C1 segment of cervical spinal cord (tissue), 14 donors: ENCODE measurements around the gene SPZ1.
"Not testable (repeated sequence)": the region's sequence is repeated elsewhere in the genome, so short reads cannot be mapped to it uniquely, and the experiment has no call there.

Experiments
- DNase-seq, 14 donors: peaks; one replicate each; lab custom pipeline; 2025; lab: John Stamatoyannopoulos, UW

SPZ1 gene

GRCh38 chr5:80319702-80320101, at the start of gene SPZ1:
SPZ1 (plus strand) TSS chr5:80320002; CDS start chr5:80320216, 214 bp downstream.
- DNase-seq, result no peak

- DNase-seq, result not testable (repeated sequence)
Observed at GRCh38 chr5:80270543-80270942, 49.3 kb upstream of the SPZ1 start.

- peak in 3 of 14 donors; percentile 1 to 6 (median 4) for DNase-seq
Observed at GRCh38 chr5:80275347-80275746, 44.5 kb upstream of the SPZ1 start.

GRCh38 chr5:80276186-80276585, 43.6 kb upstream of the SPZ1 start:
- no peak for DNase-seq

GRCh38 chr5:80277191-80277590, 42.6 kb upstream of the SPZ1 start:
- DNase-seq, result no peak

GRCh38 chr5:80282054-80282453, 37.7 kb upstream of the SPZ1 start:
- DNase-seq, result no peak

- no peak for DNase-seq
Observed at GRCh38 chr5:80283360-80283759, 36.4 kb upstream of the SPZ1 start.

- DNase-seq, result no peak
Observed at GRCh38 chr5:80284720-80285119, 35.1 kb upstream of the SPZ1 start.

- no peak for DNase-seq
Observed at GRCh38 chr5:80288177-80288576, 31.6 kb upstream of the SPZ1 start.

- DNase-seq, result no peak
Observed at GRCh38 chr5:80289320-80289719, 30.5 kb upstream of the SPZ1 start.

- DNase-seq, result no peak
Observed at GRCh38 chr5:80291761-80292160, 28.0 kb upstream of the SPZ1 start.

GRCh38 chr5:80296121-80296520, 23.7 kb upstream of the SPZ1 start:
- DNase-seq, result no peak

GRCh38 chr5:80299601-80300000, 20.2 kb upstream of the SPZ1 start:
- DNase-seq, result no peak

- DNase-seq, result no peak
Observed at GRCh38 chr5:80300125-80300524, 19.7 kb upstream of the SPZ1 start.

GRCh38 chr5:80300796-80301195, 19.0 kb upstream of the SPZ1 start:
- DNase-seq, result not testable (repeated sequence)

GRCh38 chr5:80301342-80301741, 18.5 kb upstream of the SPZ1 start:
- not testable (repeated sequence) for DNase-seq

GRCh38 chr5:80302636-80303035, 17.2 kb upstream of the SPZ1 start:
- no peak for DNase-seq

- no peak for DNase-seq
Observed at GRCh38 chr5:80308526-80308925, 11.3 kb upstream of the SPZ1 start.

GRCh38 chr5:80309871-80310665, 9.7 kb upstream of the SPZ1 start:
- no peak for DNase-seq

- DNase-seq, result no peak
Observed at GRCh38 chr5:80315244-80315643, 4.6 kb upstream of the SPZ1 start.

- DNase-seq, result peak in 6 of 14 donors; percentile 0 to 14 (median 3)
Observed at GRCh38 chr5:80318212-80318611, 1.6 kb upstream of the SPZ1 start.

GRCh38 chr5:80324912-80325311, 5.1 kb downstream of the SPZ1 start:
- no peak for DNase-seq

- no peak for DNase-seq
Observed at GRCh38 chr5:80326468-80326867, 6.7 kb downstream of the SPZ1 start.

GRCh38 chr5:80337379-80337778, 17.6 kb downstream of the SPZ1 start:
- no peak for DNase-seq
